GM21825 (cell line): ENCODE data around the gene PTPRH.
"Not testable (repeated sequence)": the region's sequence is repeated elsewhere in the genome, so short reads cannot be mapped to it uniquely, and the experiment has no call there.

Source experiments
- ATAC-seq: cut with Tn5 transposase; IDR thresholded peaks from one replicate; pipeline ENCODE4 v1.9.1; 2021; ENCODE audit warnings: mild to moderate bottlenecking, moderate library complexity; ENCODE audit not compliant: unreplicated experiment

Gene PTPRH

DNA sequence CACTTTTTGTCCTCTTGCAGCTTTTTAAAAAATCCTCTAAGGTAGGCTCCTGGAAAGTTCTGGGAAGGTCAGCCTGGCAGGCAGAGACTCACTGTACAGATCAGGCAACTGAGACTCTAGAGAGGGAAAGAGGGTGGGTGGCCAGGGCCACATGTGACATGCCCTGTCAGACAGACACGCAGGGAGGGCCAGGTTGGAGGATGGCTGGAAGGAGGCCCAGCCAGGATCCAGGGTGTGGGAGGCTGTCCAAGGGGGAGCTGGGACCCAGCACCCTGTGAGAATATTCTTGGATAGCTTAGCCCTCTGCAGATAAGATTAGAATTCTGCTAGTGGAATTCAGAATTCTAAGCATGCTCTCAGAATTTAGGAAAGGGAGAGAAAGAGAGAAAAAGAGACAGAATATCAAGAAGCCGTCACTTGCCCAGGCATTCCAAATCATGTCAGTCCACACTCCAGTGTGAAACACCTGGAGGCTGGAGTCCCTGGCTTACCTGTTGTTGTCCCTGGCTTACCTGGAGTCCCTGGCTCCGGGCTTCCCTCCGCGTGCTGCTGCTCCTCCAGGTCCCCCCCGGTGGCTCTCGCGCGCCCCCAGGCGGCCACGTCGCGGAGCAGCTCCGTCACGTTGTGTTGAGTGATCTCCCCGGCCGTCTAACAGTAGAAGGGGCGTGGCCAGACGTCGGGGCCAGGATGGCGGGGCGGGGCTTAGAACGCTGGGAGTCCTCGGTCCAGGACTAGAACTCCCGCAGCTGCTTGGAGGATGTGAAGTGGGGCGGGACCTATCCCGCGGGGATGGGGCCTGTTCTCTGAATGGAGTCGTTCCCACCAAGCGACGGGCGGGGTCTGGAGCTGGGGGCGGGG is 48.9 kb downstream of the PTPRH start:
- no peak for ATAC-seq

DNA sequence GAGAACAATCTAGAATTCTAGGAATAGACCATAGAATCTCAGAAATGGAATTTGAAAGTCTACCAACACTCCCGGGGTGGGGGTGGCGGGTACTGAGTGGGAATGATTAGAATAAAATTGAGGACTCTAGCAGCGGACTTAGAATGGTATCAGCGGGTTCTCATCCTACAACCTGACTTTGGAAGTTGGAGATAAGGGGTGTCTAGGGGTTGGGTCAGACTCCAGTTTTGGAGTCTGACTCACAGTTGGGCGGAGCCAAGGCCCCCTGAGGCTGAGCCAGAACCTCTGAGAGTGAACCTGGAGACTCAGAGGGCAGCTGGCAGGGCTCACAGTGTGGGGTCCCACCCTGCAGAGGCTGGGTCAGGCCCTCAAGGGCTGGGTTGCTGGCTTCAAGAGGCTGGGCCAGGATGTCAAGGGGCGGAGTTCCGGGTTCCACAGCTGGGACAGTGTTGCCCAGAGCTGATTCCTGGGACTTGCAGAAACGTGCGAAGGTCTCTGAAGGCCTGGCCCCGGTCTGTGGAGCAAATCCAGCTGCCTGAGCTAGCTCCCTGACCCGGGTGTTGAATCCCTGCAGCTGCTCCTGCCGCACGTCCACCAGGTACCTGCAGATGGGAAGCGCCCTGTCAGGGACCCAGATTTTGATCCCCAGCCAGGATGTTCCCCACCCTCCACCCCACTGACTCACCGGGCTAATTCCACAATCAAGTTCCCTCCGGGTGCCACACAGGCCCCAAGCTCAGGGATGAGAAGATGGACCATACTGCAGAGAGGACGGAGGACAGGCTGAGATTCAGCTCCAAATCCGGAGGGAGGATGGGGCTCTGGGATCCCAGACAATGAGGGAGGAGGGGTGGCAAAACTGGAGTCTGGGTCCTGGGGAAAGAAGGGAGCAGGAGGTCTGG is 50.2 kb downstream of the PTPRH start:
- ATAC-seq = no peak

DNA sequence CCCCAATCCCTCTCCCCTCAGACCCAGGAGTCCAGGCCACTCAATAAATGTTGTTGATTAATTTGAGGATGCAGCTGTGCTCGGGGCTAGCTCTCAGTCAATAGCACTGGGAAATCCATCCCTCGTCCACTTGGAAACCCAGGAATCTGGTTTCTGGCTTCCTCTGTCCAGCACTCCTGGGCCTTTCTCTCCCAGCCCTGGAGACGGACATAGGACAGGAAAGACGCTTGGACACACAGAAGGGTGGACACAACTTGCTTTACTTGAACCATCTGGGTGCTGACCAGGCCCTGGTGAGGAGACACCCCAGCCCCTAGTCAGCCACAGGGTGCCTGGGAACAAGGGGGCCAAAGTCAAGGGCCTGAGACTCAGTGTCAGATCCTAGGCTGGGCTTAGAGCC is 50.9 kb downstream of the PTPRH start:
- ATAC-seq = no peak

DNA sequence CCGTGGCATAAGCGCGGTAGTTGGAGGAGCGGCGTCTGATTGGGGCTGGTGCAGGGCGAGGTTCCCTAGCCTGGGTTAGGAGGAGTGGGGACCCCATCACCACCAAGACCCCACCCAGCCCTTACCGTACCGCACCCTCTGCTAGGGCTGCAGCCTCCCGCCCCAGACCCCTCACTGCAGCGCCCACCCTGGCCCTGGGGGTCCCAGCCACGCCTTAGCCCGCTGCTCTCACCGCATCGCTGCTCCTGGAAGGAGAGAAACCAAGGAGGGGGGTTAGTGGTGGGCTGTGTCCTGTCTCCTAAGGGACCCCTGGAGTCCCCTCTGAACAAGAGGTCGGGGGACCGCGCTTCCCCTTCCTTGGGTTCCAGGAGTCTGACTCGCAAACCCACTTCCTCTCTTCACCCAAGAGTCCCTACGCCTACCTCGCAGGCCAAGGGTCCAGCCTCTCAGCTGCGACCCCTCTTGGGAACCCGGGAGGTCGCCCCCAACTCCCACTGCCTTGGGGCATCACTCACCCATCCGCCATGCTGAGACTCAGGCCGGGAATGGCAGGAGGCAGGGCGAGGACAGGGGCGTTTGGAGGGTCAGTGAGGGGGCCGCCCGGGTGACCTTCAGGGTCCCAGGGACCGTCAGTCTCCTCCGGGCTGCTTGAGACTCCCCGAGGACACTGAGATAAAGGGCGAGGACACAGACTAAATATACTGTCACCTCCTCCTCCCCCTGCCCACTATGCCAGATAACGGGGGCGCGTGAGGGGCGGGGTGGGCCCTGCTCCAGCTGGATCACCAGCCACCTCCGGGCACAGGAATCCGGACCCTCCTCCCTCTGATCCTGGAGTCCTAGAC is 52.0 kb downstream of the PTPRH start, which contains the start of gene TNNI3:
Gene TNNI3 (minus strand): TSS at position 669 of the 845 bp plus-strand sequence. CDS start 143 bp downstream, at position 526.
- no peak for ATAC-seq

GRCh38 chr19:55156202-55157063 is 52.9 kb downstream of the PTPRH start:
- no peak for ATAC-seq

GRCh38 chr19:55155784-55156183 is 53.5 kb downstream of the PTPRH start:
- ATAC-seq = not testable (repeated sequence)

- ATAC-seq = no peak
Measured at GRCh38 chr19:55153652-55154264, 55.5 kb downstream of the PTPRH start.

- ATAC-seq = no peak
Measured at GRCh38 chr19:55152017-55152416, 57.3 kb downstream of the PTPRH start.

- ATAC-seq = no peak
Measured at GRCh38 chr19:55149078-55150003, 60.0 kb downstream of the PTPRH start, which contains the start of gene TNNT1. TNNT1 (minus strand) TSS chr19:55149206; CDS start chr19:55147157, 2,049 bp downstream.

DNA sequence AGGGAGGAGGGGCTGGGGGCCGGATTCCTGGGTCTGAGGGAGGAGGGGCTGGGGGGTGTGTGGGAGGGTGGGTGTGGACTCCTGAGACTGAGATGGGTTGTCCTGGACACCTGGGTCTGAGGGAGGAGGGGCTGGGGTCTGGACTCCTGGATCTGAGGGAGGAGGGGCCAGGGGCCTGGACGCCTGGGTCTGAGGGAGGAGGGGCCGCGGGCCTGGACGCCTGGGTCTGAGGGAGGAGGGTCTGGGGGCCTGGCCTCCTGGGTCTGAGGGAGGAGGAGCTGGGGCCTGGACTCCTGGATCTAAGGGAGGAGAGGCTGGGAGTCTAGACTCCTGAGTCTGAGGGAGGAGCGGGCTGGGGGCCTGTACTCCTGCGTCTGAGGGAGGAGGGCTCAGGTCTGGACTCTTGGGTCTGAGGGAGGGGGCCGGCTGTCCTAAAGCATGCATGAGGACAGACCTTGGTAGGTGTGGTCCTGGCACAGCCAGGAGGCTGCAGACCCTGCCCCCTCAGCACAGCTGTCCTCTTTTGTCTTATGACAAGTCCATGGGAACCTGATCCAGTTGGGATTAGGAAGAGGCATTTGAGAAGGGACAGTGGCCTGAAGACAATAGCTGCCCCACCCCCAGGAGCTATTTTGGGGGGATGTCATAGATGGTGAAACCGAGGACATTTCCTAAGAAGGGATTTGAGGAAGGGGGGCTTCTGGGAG is 61.6 kb downstream of the PTPRH start:
- no peak for ATAC-seq

- ATAC-seq = no peak
Measured at GRCh38 chr19:55146705-55147273, 62.5 kb downstream of the PTPRH start.

GRCh38 chr19:55146078-55146704 is 63.1 kb downstream of the PTPRH start:
- no peak for ATAC-seq

GRCh38 chr19:55145232-55145631 is 64.1 kb downstream of the PTPRH start:
- ATAC-seq = no peak

DNA sequence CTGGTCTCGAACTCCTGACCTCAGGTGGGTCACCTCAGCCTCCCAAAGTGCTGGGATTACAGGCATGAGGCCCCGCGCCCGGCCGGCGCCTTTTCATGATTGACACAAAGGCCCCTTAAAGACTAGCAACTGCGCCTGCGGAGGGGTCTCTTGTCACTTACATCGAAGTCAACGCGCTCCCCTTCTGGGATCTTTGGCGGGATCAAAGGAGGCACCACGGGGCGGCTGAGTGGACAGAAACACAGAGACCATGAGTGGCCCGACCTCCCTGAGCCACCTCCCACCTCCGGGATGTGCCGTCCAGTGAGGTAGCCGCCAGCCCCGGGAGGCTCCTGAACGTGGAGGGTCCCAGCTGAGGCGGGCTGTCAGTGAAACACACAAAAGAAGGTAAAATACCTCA is 67.6 kb downstream of the PTPRH start:
- ATAC-seq = no peak

DNA sequence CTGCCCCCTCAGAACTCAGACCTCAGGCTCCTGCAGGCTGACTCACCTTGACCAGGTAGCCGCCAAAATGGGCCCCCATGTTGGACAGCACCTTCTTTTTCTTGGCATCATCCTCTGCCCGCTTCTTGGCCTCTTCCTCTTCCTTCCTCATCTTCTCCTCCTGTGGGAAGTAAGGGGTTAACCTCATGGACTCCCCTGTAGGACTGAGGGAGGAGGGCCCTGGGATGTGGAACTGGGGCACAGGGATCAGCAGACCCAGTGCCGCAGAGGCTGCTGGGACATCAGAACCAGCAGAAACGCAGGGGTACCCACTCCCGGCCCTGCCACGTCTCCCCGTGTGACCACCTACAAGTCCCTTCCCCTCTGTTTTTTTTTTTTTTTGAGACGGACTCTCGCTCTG is 71.4 kb downstream of the PTPRH start:
- no peak for ATAC-seq

- ATAC-seq = no peak
Measured at GRCh38 chr19:55136399-55137102, 72.8 kb downstream of the PTPRH start.
